Measurements from ENCODE around the gene EDNRB.

DNA sequence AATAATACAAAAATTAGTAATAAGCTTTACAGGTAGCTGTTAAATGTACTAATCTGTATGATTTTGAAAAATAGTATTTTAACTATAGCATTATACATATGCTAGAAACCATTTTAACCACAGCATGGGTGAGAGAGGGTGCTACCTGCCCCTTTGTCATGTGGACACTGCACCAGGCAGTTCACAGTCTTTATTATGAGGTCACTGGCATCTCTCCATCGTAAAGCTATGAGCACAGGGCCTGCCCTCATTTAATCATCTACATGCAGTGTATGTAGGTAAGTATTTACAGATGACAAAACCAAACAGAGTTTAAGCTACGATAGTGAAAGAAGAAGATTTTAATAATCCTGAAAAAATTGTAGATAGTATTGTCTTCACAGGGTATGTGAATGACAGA, 21.7 kb downstream of the EDNRB start:
- TF ChIP-seq POLR2A (IDR thresholded peaks at IDR 0.05), result no peak
- TF ChIP-seq, protein P1, sequence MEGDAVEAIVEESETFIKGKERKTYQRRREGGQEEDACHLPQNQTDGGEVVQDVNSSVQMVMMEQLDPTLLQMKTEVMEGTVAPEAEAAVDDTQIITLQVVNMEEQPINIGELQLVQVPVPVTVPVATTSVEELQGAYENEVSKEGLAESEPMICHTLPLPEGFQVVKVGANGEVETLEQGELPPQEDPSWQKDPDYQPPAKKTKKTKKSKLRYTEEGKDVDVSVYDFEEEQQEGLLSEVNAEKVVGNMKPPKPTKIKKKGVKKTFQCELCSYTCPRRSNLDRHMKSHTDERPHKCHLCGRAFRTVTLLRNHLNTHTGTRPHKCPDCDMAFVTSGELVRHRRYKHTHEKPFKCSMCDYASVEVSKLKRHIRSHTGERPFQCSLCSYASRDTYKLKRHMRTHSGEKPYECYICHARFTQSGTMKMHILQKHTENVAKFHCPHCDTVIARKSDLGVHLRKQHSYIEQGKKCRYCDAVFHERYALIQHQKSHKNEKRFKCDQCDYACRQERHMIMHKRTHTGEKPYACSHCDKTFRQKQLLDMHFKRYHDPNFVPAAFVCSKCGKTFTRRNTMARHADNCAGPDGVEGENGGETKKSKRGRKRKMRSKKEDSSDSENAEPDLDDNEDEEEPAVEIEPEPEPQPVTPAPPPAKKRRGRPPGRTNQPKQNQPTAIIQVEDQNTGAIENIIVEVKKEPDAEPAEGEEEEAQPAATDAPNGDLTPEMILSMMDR (IDR thresholded peaks at IDR 0.05), result no peak

Data from lower leg skin (tissue), 3 donors.